PFSK-1 (cell line): ENCODE measurements around the gene BPIFB3.

Experiments used
- FOXP2 ChIP-seq: optimal IDR thresholded peaks from 2 replicates; pipeline ENCODE3; 2011; ENCODE audit warnings: borderline replicate concordance, control low read depth, inconsistent platforms; ENCODE audit not compliant: insufficient read depth; ENCODE audit errors: extremely low read length, extremely low read depth
- POLR2AphosphoS5 ChIP-seq: IDR thresholded peaks from 2 replicates; pipeline ENCODE4 v1.6.1; 2012; ENCODE audit warnings: low read depth, mild to moderate bottlenecking, control low read depth, low read length, moderate library complexity
- SIN3A ChIP-seq: IDR thresholded peaks from 2 replicates; pipeline ENCODE4 v1.6.1; 2012; ENCODE audit warnings: mild to moderate bottlenecking, low read length, moderate library complexity, borderline replicate concordance; ENCODE audit not compliant: insufficient read depth
- TAF1 ChIP-seq: IDR thresholded peaks from 2 replicates; pipeline ENCODE4 v1.6.1; 2012; ENCODE audit warnings: low read length, control low read depth, borderline replicate concordance; ENCODE audit not compliant: insufficient read depth
- TF ChIP-seq, protein P1 (sequence below), 2 experiments: IDR thresholded peaks; 2 replicates each; pipeline versions ENCODE4 v1.6.1 to v1.8.0; 2011 to 2012; ENCODE audit warnings: low read depth in 2 of 2, low read length in 2 of 2, control low read depth in 1 of 2, inconsistent platforms in 1 of 2, mild to moderate bottlenecking in 1 of 2, moderate library complexity in 1 of 2; ENCODE audit not compliant: insufficient read depth in 1 of 2

- TF ChIP-seq POLR2AphosphoS5 (no peak), SIN3A (no peak), TAF1 (no peak), FOXP2 (no peak)
- TF ChIP-seq, protein P1, sequence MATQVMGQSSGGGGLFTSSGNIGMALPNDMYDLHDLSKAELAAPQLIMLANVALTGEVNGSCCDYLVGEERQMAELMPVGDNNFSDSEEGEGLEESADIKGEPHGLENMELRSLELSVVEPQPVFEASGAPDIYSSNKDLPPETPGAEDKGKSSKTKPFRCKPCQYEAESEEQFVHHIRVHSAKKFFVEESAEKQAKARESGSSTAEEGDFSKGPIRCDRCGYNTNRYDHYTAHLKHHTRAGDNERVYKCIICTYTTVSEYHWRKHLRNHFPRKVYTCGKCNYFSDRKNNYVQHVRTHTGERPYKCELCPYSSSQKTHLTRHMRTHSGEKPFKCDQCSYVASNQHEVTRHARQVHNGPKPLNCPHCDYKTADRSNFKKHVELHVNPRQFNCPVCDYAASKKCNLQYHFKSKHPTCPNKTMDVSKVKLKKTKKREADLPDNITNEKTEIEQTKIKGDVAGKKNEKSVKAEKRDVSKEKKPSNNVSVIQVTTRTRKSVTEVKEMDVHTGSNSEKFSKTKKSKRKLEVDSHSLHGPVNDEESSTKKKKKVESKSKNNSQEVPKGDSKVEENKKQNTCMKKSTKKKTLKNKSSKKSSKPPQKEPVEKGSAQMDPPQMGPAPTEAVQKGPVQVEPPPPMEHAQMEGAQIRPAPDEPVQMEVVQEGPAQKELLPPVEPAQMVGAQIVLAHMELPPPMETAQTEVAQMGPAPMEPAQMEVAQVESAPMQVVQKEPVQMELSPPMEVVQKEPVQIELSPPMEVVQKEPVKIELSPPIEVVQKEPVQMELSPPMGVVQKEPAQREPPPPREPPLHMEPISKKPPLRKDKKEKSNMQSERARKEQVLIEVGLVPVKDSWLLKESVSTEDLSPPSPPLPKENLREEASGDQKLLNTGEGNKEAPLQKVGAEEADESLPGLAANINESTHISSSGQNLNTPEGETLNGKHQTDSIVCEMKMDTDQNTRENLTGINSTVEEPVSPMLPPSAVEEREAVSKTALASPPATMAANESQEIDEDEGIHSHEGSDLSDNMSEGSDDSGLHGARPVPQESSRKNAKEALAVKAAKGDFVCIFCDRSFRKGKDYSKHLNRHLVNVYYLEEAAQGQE (IDR thresholded peaks at IDR 0.05; ENCODE audit: insufficient read depth in 1 of 2, low read depth in 2 of 2, low read length in 2 of 2): no peak
These were observed 9.1 kb downstream of the BPIFB3 start for GRCh38 chr20:33062825-33063149.
